Measurements from ENCODE around the gene FBLN1. TPM values are rescaled to one million over a fixed set of nuclear protein-coding genes. Genes with fewer than 3 reads are reported as not detected.

Gene FBLN1
- total RNA-seq, 1 donor from 2014 or later, result 7.4 TPM

- DNase-seq (ENCODE audit: extremely low read depth, low read depth, low spot score), result no peak
Observed at GRCh38 chr22:45629469-45630089, 126.9 kb downstream of the FBLN1 start.

DNA sequence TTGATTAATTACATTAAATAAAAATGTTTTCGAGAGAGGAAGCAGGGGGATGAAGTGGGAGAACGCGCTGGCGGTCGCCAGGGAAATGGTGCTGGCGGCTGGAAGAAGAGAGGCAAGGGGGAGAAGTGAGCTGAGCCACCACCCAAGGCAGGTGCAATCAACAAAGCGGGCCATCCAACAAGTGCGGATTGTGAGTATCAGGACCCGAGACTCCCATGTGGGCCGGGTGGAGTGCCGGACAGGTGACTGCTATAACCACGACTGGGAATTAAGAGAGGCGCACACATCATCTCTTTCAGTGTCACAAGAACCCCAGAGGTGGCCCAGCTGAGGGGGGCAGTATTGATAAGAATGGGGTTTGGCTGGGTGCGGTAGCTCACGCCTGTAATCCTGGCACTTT, 127.8 kb downstream of the FBLN1 start:
- DNase-seq (ENCODE audit: extremely low read depth, low read depth, low spot score), result no peak

- no peak for DNase-seq (ENCODE audit: extremely low read depth, low read depth, low spot score)
Observed at GRCh38 chr22:45631140-45631840, 128.6 kb downstream of the FBLN1 start.

DNA sequence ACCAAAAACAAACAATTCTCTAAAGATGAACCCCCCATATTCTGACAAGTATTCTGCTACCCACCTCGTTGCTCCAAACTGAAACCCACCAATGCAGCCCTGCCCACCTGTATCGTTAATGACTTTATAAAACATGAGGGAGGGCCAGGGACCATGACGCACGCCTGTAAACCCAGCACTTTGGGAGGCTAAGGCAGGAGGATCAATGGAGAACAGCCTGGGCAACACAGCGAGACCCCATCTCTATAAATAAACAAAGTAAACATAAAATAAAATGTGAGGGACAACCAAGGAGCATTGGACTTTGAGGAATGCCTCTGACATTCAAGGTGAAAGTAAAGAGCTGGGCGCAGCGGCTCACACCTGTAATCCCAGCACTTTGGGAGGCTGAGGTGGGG, 129.2 kb downstream of the FBLN1 start:
- DNase-seq (ENCODE audit: extremely low read depth, low read depth, low spot score), result no peak

GRCh38 chr22:45632791-45633515, 130.3 kb downstream of the FBLN1 start:
- DNase-seq (ENCODE audit: extremely low read depth, low read depth, low spot score), result no peak

DNA sequence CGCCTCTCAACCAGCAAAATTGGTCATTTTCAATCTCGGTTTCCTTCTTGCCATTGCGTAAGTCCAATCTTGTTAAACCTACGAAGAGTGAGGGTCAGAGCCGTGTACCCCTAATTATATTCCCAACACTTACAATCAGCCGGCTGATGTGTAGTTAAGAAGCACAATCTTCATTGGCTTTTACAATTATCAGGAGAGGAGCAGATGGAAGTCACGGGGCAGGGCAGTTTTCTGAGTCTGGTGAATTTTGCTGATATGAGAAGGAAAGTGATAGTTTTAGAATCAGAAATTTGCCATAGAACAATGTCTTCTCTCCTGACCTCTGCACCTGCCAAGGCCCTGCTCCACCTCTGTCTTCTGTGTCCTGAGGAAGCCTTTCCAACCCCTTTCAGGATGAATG, 134.0 kb downstream of the FBLN1 start:
- DNase-seq (ENCODE audit: extremely low read depth, low read depth, low spot score), result no peak

GRCh38 chr22:45638197-45638596, 135.5 kb downstream of the FBLN1 start:
- no peak for DNase-seq (ENCODE audit: extremely low read depth, low read depth, low spot score)

DNA sequence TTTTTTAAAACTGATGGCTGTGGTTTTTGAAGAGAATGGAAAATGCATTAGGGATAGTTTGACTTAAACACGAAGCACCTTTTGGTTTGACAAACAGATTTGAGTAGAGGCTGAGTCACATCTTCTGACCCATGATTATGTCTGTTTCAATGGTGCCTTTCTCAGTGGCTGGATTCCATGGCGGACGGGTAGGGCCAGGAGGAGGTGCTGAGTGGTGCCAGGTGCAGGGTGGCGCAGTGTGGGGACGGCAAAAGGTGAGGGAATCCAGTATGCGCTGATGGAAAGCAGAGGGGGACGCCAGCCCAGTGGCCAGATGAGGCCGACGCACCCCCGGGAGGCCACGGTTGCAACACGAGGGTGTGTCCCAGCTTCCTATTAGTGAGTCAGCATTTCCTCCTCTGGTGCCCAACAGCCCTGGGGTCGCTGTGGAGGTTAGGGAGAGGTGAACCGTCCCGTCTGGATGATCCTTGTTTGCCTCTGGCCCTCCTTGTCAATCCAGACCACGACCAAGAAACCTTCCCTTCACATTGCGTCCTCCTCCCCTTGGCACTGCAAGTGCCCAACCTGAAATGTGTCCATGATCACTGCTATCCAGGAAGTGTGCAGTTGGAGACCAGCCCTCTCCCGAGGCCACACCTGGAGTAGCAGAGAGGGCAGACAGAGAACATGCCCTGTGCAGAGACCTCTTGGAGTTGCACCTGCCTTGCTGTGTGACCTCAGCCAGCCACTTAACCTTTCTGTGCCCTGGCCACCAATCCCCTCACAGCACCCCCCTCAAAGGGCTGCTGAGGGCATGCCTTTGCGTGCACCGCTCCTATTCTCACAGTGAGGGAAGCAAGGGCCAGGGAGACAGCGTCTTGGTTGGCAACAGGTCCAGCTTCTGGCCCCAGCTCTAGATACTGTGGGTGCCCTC, 136.4 kb downstream of the FBLN1 start:
- no peak for DNase-seq (ENCODE audit: extremely low read depth, low read depth, low spot score)

- no peak for DNase-seq (ENCODE audit: extremely low read depth, low read depth, low spot score)
Observed at GRCh38 chr22:45639747-45640102, 137.0 kb downstream of the FBLN1 start.

GRCh38 chr22:45640291-45640940, 137.7 kb downstream of the FBLN1 start:
- DNase-seq (ENCODE audit: extremely low read depth, low read depth, low spot score), result no peak

DNA sequence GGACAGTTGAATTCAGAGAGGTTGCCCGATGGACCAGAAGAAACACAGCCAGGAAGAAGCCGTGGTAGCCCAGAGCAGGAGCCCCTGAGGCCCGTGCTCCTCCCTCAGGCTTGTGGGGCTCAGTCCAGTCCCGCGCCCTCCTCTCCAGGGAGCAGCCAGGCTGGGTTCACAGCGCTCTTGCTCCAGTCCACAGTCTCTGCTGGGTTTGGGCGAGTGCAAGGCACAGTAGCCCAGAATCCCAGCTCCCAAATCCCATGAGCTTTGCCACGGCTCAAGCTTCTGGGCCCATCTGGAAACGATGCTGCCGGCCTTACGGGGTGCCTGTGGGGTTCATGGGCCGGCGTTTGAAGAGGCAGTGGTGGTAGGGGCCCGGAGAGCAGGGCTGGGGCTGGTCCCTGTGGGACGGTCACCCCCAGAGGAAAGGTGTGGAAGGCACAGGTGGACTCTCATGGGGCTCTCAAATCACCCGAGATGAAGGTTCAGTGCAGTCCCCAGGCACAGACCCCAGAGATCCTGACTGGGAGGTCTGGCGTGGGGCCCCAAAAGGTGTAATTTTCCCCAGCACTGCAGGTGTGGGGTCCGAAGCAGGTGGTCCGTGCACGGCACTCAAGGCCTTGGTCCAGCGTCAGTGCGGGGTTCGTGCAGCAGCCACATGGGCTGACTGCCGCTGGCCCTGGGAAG, 138.4 kb downstream of the FBLN1 start:
- DNase-seq (ENCODE audit: extremely low read depth, low read depth, low spot score), result no peak

DNA sequence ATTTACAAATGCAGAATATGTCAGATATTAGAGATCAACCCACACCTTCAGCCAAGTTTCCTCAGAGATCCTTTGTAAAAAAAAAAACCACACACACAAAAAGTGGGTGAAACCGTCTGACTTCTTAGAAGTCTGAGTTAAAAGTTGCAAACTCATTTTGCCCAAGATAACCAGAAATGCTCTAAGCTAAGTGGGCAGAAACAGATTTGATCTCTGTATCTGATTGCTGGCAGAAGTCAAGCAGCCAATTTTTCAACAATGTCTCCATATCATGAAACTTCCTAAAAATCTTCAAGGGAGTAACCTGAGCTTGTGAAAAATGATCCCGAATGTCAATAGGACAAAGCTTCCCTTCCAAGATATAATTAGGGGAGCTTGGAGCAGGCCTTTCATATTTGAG, 140.3 kb downstream of the FBLN1 start:
- DNase-seq (ENCODE audit: extremely low read depth, low read depth, low spot score), result no peak

GRCh38 chr22:45644714-45645113, 142.0 kb downstream of the FBLN1 start:
- DNase-seq (ENCODE audit: extremely low read depth, low read depth, low spot score), result no peak

DNA sequence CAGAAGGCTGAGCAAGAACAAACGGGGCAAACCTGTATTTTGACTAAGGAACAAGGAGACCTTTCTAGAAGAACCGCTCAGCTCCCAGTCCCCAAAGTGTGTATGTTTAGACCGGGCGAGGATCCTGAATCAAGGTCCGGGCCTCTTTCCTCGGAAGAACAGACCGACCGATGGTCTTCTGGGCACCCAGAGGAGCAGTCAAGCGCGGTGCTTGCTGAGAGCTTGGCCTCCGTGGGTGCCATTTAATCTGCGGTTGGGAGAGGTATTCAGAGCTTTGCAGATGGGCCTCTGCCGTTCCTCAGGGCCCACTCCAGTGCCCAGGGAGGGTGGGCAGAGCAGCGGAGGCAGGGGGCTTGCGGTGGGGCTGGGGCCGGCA, 142.5 kb downstream of the FBLN1 start:
- no peak for DNase-seq (ENCODE audit: extremely low read depth, low read depth, low spot score)

- DNase-seq (ENCODE audit: extremely low read depth, low read depth, low spot score), result no peak
Observed at GRCh38 chr22:45645526-45646414, 143.1 kb downstream of the FBLN1 start.

- DNase-seq (ENCODE audit: extremely low read depth, low read depth, low spot score), result no peak
Observed at GRCh38 chr22:45647532-45648225, 145.0 kb downstream of the FBLN1 start.

DNA sequence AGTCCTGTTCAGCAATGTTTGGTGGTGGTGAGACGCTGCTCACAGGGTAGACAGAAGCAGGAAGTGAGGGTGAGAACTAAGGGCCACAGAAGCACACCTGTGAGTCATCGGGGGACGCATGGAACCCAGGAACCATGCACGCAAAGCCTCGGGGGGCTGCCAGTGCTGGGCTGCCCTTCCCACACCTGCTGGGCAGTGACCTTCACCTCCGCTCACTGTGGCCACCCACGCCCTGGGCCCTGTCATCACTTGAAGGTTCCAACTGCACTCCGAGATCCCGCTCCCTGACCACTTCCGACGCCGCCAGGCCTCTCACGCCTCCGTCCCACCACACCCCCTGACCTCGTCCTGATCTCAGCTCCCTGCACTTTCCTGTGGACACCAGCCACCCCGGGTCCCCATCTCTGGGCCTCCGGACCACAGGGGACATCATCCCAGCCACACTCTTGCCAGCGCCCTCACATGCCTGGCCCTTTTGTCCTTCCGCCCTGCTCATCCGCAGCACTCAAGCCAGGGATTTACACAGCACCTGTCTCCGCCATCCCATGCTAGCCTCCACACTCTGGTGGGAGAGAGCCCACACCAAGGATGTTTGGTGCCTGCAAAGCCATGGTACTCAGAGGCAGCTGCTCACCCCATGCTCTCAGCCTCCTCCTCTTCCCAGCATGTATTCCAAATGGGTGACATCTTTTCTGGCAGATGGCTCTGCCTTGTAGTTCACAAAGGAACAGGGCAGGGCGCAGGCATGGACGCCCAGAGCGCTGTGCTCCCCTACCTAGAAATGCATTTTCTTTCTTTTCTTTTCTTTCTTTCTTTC, 145.8 kb downstream of the FBLN1 start:
- no peak for DNase-seq (ENCODE audit: extremely low read depth, low read depth, low spot score)

DNA sequence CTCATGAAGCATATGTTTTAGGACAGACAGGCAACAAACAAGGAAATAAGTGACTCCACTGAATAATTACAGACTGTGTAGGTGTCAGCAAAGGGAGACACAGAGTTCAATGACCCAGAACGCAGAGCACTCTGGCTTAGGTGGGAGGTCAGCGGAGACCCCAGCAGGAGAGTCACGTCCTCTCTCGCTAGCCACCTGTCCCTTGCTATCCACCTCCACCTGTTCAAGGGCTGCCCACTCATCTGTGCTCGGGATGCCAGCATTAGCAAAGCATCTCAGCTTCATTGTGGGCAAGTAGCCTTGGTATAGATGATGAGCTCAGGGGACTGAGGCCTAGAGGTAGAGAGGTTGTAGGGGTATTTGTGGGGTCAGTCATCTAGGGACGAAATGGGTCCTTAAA, 147.1 kb downstream of the FBLN1 start:
- no peak for DNase-seq (ENCODE audit: extremely low read depth, low read depth, low spot score)

All from glomerular endothelial cell (primary cell).